Heart right ventricle (tissue), 16 donors: ENCODE data around the gene RAB6A. TPM values are rescaled to one million over a fixed set of nuclear protein-coding genes. Genes with fewer than 3 reads are reported as not detected.

Experiments used
- ATAC-seq, 8 donors: fragments of 200-7000 bp; cut with Tn5 transposase; one replicate each; pipeline ENCODE4 v1.9.1; 2020; ENCODE audit warnings: mild to moderate bottlenecking in 8 of 8, moderate library complexity in 8 of 8, moderate number of reproducible peaks in 1 of 8
- DNase-seq, 2 donors: peaks; one replicate each; pipeline ENCODE4 v3.0.0-alpha.2; 2020
- H3K27ac ChIP-seq, 10 donors: fragments of 200-600 bp; sonication (generic) in 2 of 10; one replicate each; pipeline versions ENCODE4 v1.5.0 to v1.8.0; 2020 to 2022; ENCODE audit warnings: mild to moderate bottlenecking in 3 of 10
- H3K27me3 ChIP-seq, 7 donors: fragments of 200-600 bp; one replicate each; pipeline ENCODE4 v1.8.0; 2021 to 2022; ENCODE audit warnings: mild to moderate bottlenecking in 2 of 7
- H3K36me3 ChIP-seq, 9 donors: fragments of 200-600 bp; sonication (generic) in 1 of 9; one replicate each; pipeline versions ENCODE4 v1.5.0 to v1.8.0; 2020 to 2022; ENCODE audit warnings: mild to moderate bottlenecking in 2 of 9
- H3K4me1 ChIP-seq, 9 donors: fragments of 200-600 bp; sonication (generic) in 1 of 9; one replicate each; pipeline versions ENCODE4 v1.5.0 to v1.8.0; 2020 to 2022; ENCODE audit warnings: mild to moderate bottlenecking in 4 of 9
- H3K4me3 ChIP-seq, 10 donors: fragments of 200-600 bp; sonication (generic) in 2 of 10; one replicate each; pipeline versions ENCODE4 v1.5.0 to v1.8.0; 2020 to 2022; ENCODE audit warnings: mild to moderate bottlenecking in 7 of 10, moderate library complexity in 2 of 10
- H3K9me3 ChIP-seq, 11 donors: fragments of 200-600 bp in 10 of 11; sonication (generic) in 2 of 11; one replicate each; pipeline versions ENCODE4 v1.5.0 to v1.8.0; 2013 to 2022; ENCODE audit warnings: mild to moderate bottlenecking in 2 of 11, control low read depth in 1 of 11, moderate library complexity in 1 of 11
- WGBS, 2 donors: extraction: QIAGEN DNeasy Blood & Tissue Kit; methylation state at CpG; one replicate each; pipeline ENCODE4 v1.1.7; 2013; ENCODE audit warnings: inconsistent platforms in 1 of 2; 5-methylcytosine and 5-hydroxymethylcytosine counted together
- intact Hi-C, 10 donors: fragments of 100-400 bp; cut with DNase I; formaldehyde crosslinking; loops; one replicate each; pipeline versions ENCODE4 v1.11.1 to v1.14.2; 2022
- polyA plus RNA-seq, 2 donors: library from polyadenylated mRNA; stranded (reverse); fragments of 200-250 nt; gene quantifications; one replicate each; pipeline ENCODE4 v1.2.3, GENCODE V29; 2013
- total RNA-seq, 10 donors: library from RNA; stranded (reverse); fragmentation: NEBNext Ultra II Directional in 3 of 10; extraction: Animal tissue kit (Norgen Biotek cat#: 25700) in 3 of 10; gene quantifications; one replicate each; pipeline versions ENCODE4 v1.2.1 to v1.2.4, GENCODE V29; 2021 to 2023
- TF ChIP-seq, protein P1 (sequence below), 9 donors: fragments of 200-600 bp; sonication (generic) in 2 of 9; IDR thresholded peaks; one replicate each; pipeline versions ENCODE4 v1.5.0 to v1.8.0; 2021 to 2022; ENCODE audit warnings: antibody characterized with exemption in 9 of 9, mild to moderate bottlenecking in 5 of 9, moderate library complexity in 1 of 9
- donor health status: Arrhythmogenic right ventricular cardiomyopathy.
- donor health status: ischemic (EF 13 %, LVEDD 7.1; RV severe dilation, severe dysfunction).
- donor health status: healthy with polysubstance abuse.
- donor health status: DM: no; HTN: yes; CAD: no.
- donor health status: DM: no; HTN: no; CAD: no.
- donor health status: ischemic (EF 25% LVEDD 6.9; RV normal size, moderate dysfunction).
- donor health status: ischemic (EF 25% LVEDD 5.7; RV mildly dilated, moderate dysfunction).
- donor health status: healthy.
- donor health status: DM: yes; HTN: yes; CAD: no.
- donor health status: Ischemic cardiomyopathy.
- donor health status: ischemic (EF 35%, LVEDD 5.7; RV mildly dilated, moderate dysfunction).
- donor health status: nonischemic (EF 11% LVEDD 7.7; RV severe dilation, severe dysfunction).
- donor health status: DM: yes; HTN: yes; CAD: no.
- donor health status: PGD.
- donor health status: ischemic (EF 29% LVEDD 5.4; RV normal size, mild dysfunction).
- donor health status: nonischemic (EF 23%, LVEDD 6.1; RV moderate dilation, normal function).

Gene RAB6A
- total and polyA plus RNA-seq, 12 donors = 39.1 to 137 (median 114) TPM

DNA sequence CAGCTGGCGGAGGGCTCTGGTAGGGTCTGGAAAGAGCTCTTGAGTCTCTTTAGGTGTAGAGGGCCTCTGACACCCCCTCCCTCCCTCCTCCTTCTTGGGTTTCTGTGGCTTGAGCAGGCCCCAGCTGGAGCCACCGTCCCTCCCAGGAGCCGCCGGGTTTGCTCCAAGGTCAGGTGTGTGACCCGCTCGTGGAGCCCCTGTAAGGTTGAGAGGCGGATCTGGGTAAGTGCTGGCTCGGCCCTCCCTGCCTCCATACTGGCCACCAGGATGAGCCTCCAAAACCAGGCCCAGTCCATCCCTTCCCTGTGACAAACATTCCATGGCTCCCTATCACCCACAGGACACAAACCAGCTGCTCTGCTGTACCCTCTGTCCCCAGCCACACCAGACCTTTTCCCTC lies 105.2 kb downstream of the RAB6A start:
- TF ChIP-seq, protein P1, sequence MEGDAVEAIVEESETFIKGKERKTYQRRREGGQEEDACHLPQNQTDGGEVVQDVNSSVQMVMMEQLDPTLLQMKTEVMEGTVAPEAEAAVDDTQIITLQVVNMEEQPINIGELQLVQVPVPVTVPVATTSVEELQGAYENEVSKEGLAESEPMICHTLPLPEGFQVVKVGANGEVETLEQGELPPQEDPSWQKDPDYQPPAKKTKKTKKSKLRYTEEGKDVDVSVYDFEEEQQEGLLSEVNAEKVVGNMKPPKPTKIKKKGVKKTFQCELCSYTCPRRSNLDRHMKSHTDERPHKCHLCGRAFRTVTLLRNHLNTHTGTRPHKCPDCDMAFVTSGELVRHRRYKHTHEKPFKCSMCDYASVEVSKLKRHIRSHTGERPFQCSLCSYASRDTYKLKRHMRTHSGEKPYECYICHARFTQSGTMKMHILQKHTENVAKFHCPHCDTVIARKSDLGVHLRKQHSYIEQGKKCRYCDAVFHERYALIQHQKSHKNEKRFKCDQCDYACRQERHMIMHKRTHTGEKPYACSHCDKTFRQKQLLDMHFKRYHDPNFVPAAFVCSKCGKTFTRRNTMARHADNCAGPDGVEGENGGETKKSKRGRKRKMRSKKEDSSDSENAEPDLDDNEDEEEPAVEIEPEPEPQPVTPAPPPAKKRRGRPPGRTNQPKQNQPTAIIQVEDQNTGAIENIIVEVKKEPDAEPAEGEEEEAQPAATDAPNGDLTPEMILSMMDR (IDR thresholded peaks at IDR 0.05) = no peak
- Histone ChIP-seq H3K36me3 (no peaks in the 10 kb centered on the region), H3K9me3 (no peaks in the 10 kb centered on the region), H3K27me3 (no peaks in the 10 kb centered on the region), H3K4me3 (no peak overlapping the region), H3K4me1 (peaks cover 0 to 16% (median 7%) of the 10 kb centered on the region in 9 donors), H3K27ac (no peak overlapping the region)
- ATAC-seq = no peak
- 93 to 97% methylated on average over 8 of the region's 8 CpGs for whole genome bisulfite sequencing, 2 donors
- no peak for DNase-seq
- intact Hi-C loops = loop anchor here in 2 of 10 donors (5.0 to 10.0 kb wide), 2 partner anchors 251 to 253 kb away; no protein-coding TSS in a partner anchor

DNA sequence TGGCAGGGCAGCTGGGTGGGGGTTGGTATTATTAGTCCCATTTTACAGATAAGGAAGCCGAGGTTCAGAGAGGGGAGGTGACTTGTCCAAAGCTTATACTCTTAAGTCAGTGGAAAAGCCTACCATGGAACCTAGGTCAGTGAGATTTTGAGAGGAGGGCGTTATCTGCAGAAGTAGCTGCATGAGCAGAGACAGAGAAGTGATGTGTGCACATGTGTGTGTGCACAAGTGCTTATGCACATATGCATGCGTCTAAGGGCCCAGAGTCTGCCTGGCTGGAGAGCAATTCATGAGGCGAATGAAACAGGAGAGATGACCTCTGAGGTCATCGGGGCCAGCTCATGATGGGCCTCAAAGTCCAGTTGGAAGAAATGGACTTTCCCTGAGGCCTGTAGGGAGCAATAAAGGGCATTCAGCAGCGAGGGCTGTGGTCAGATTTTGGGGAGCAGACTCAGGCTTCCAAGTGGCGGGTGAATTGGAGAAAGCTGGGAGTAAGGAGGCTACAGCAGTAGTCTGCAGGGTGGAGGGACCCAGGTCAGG lies 106.3 kb downstream of the RAB6A start:
- no peaks in the 10 kb centered on the region for H3K36me3 ChIP-seq
- intact Hi-C loops = loop anchor here in 2 of 10 donors (5.0 to 10.0 kb wide), 2 partner anchors 250 to 252 kb away; no protein-coding TSS in a partner anchor

DNA sequence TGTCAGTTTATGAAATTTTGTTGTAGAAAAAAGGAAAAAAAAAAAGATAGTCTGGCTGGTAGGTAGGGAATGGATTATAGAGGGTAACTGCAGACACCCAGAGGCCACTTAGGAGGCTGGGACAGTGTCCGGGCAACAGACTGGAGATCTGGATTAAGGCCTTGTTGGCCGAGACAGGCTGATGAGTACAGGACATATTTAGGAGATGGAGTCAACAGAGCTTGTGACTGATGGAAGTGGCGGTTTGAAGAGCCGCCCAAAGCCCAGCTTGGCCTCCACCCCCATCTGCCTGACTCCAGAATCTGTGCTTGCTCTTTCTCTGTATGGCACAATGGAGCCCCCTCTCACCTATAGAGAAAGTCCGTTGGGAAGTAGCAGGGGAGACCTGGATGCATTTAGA lies 106.9 kb downstream of the RAB6A start:
- Histone ChIP-seq H3K9me3 (no peaks in the 10 kb centered on the region), H3K27ac (peak overlapping the region in 4 of 10 donors; percentile 7 to 58 (median 26)), H3K36me3 (no peaks in the 10 kb centered on the region), H3K4me1 (peaks cover 0 to 12% (median 3%) of the 10 kb centered on the region in 9 donors), H3K4me3 (no peak overlapping the region), H3K27me3 (no peaks in the 10 kb centered on the region)
- WGBS, 2 donors = 79 to 92% methylated on average over 5 of the region's 5 CpGs
- peak in 1 of 2 donors; percentile 31 for DNase-seq
- intact Hi-C loops = loop anchor here in 1 of 10 donors (10.0 kb wide), 1 partner anchor 249 kb away; no protein-coding TSS in a partner anchor
- TF ChIP-seq, protein P1 (IDR thresholded peaks at IDR 0.05) = no peak
- ATAC-seq = peak; percentile 39 to 93 (median 58)

More for the DNA sequence above, 106.3 kb downstream of the RAB6A start:
- Histone ChIP-seq H3K4me3 (no peak overlapping the region), H3K27ac (peak overlapping the region in 1 of 10 donors; percentile 58), H3K9me3 (no peaks in the 10 kb centered on the region), H3K4me1 (peaks cover 0 to 12% (median 3%) of the 10 kb centered on the region in 9 donors), H3K27me3 (no peaks in the 10 kb centered on the region)
- DNase-seq (no peak), ATAC-seq (no peak)
- TF ChIP-seq, protein P1 (IDR thresholded peaks at IDR 0.05) = no peak
- WGBS, 2 donors = 93% methylated on average over 7 of the region's 7 CpGs

DNA sequence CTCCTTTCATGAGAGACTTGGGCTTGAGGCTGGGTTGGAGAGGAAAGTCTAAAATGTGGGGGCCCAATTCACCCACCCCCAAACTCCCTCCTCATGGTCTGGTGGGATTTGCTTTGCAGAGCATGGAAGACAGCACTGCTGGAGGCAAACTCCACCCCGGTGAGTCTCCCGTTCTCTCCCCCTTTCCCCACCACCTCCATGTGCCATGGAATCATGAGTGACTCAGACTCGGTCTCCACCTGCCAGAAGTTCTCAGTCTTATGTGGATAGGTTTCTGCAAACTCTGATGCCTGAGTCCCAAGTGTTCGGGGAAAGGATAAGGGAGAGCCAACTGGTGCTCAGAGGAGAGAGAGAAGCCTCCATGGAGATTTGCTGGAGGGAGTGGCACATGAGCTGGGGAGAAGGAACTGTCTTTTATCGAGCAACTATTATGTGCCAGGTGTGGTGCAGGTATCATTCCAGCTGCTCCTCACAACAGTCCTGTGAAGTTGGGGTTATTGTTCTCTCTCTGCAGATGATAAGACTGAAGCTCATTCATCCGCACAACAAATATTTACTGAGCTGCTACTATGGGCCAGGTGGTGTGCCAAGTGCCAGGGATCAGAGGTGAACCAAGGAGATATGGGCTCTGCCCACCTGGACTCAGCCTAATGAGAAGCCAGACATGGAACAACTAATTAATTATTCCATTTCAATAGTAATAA lies 107.9 kb downstream of the RAB6A start:
- ATAC-seq = no peak
- no peaks in the 10 kb centered on the region for H3K36me3 ChIP-seq
- no peaks in the 10 kb centered on the region for H3K27me3 ChIP-seq
- TF ChIP-seq, protein P1 (IDR thresholded peaks at IDR 0.05) = no peak
- no peak overlapping the region for H3K4me3 ChIP-seq
- 90 to 92% methylated on average over 6 of the region's 6 CpGs for WGBS, 2 donors
- H3K4me1 ChIP-seq = peaks cover 0 to 12% (median 3%) of the 10 kb centered on the region in 9 donors
- no peak for DNase-seq
- intact Hi-C loops = loop anchor here in 1 of 10 donors (10.0 kb wide), 1 partner anchor 248 kb away; no protein-coding TSS in a partner anchor
- H3K27ac ChIP-seq = peak overlapping the region in 1 of 10 donors; percentile 35
- no peaks in the 10 kb centered on the region for H3K9me3 ChIP-seq
